GM12891 (cell line): Measurements from ENCODE around the gene ADAD2.

Source experiments
- POLR2A ChIP-seq: IDR thresholded peaks from 2 replicates; pipeline ENCODE4 v1.6.1; 2011; ENCODE audit warnings: low read depth, low read length, control low read depth
- POLR2AphosphoS5 ChIP-seq: IDR thresholded peaks from 2 replicates; pipeline ENCODE4 v1.6.1; 2011; ENCODE audit warnings: low read depth, low read length, control low read depth

- no peak for TF ChIP-seq POLR2A
- no peak for TF ChIP-seq POLR2AphosphoS5
Measured at GRCh38 chr16:84174396-84174795, 16.6 kb upstream of the ADAD2 start.
